Kidney capillary endothelial cell (primary cell): ENCODE data around the gene GABPB1.

ENCODE experiments used
- DNase-seq: peaks from one replicate; pipeline ENCODE4 v3.0.0-alpha.2; 2018; ENCODE audit warnings: low spot score

The GABPB1 gene

GRCh38 chr15:50277370-50277769 lies 77.6 kb downstream of the GABPB1 start:
- DNase-seq = no peak

GRCh38 chr15:50275908-50276307 lies 79.1 kb downstream of the GABPB1 start:
- no peak for DNase-seq

GRCh38 chr15:50275091-50275490 lies 79.9 kb downstream of the GABPB1 start:
- no peak for DNase-seq

- no peak for DNase-seq
Observed at GRCh38 chr15:50267577-50267976, 87.4 kb downstream of the GABPB1 start.

GRCh38 chr15:50265620-50266019 lies 89.4 kb downstream of the GABPB1 start, which contains the start of gene HDC:
Gene HDC (minus strand): TSS chr15:50265726. CDS start chr15:50265623, 103 bp downstream.
- DNase-seq = no peak

GRCh38 chr15:50262533-50262932 lies 92.5 kb downstream of the GABPB1 start:
- DNase-seq = no peak

GRCh38 chr15:50261981-50262380 lies 93.0 kb downstream of the GABPB1 start:
- DNase-seq = no peak

GRCh38 chr15:50260969-50261496 lies 94.0 kb downstream of the GABPB1 start:
- no peak for DNase-seq

- no peak for DNase-seq
Observed at GRCh38 chr15:50259276-50259675, 95.7 kb downstream of the GABPB1 start.

- no peak for DNase-seq
Observed at GRCh38 chr15:50257924-50258323, 97.1 kb downstream of the GABPB1 start.

- no peak for DNase-seq
Observed at GRCh38 chr15:50257332-50257731, 97.7 kb downstream of the GABPB1 start.

GRCh38 chr15:50256188-50257041 lies 98.6 kb downstream of the GABPB1 start:
- DNase-seq = no peak

- DNase-seq = no peak
Observed at GRCh38 chr15:50252556-50252955, 102.4 kb downstream of the GABPB1 start.

- DNase-seq = no peak
Observed at GRCh38 chr15:50251638-50252182, 103.3 kb downstream of the GABPB1 start.

- DNase-seq = no peak
Observed at GRCh38 chr15:50250760-50251394, 104.1 kb downstream of the GABPB1 start.

GRCh38 chr15:50249704-50250103 lies 105.3 kb downstream of the GABPB1 start:
- no peak for DNase-seq

- DNase-seq = no peak
Observed at GRCh38 chr15:50248994-50249582, 105.9 kb downstream of the GABPB1 start.

- DNase-seq = no peak
Observed at GRCh38 chr15:50247819-50248655, 107.0 kb downstream of the GABPB1 start.

GRCh38 chr15:50246631-50247030 lies 108.4 kb downstream of the GABPB1 start:
- no peak for DNase-seq

GRCh38 chr15:50244959-50245624 lies 109.9 kb downstream of the GABPB1 start:
- no peak for DNase-seq

- no peak for DNase-seq
Observed at GRCh38 chr15:50244153-50244552, 110.8 kb downstream of the GABPB1 start.
